HG03103 (cell line): ENCODE measurements around the gene FRY.

ENCODE experiments used
- ATAC-seq: cut with Tn5 transposase; IDR thresholded peaks from one replicate; pipeline ENCODE4 v1.9.1; 2021; ENCODE audit warnings: low read depth; ENCODE audit not compliant: unreplicated experiment

FRY gene

DNA sequence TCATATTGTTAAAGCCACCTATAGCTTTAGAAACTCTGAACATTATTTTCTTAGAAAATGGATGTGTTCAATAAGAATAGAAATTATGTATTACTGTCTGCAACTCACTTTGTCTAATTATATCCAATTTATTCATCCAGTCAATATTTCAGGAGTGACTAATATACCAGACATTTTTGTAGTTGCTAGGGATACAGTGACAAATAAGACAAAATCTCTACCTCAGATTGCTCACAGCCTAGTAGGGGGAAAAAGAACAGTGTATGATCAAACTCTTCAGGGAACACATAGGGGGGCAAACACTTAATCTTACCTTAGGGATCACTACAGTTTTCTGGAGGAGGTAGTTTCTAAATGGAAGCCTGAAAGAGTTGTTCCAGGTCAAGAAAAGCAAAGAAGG is 292.3 kb downstream of the FRY start:
- no peak for ATAC-seq

DNA sequence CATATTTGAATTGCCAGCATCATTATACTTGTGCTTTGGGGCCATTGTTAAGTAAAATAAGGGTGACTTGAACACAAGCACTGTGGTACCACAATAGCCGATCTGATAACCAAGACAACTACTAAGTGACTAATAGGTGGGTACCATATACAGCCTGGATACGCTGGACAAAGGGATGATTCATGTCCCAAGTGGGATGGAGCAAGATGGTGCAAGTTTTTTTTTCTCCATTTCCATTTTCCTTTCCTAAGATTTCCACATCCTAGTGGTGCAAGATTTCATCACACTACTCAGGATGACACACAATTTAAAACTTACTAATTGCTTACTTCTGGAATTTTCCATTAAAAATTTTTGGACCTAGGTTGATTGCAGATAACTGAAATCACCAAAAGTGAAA is 298.9 kb downstream of the FRY start:
- no peak for ATAC-seq

DNA sequence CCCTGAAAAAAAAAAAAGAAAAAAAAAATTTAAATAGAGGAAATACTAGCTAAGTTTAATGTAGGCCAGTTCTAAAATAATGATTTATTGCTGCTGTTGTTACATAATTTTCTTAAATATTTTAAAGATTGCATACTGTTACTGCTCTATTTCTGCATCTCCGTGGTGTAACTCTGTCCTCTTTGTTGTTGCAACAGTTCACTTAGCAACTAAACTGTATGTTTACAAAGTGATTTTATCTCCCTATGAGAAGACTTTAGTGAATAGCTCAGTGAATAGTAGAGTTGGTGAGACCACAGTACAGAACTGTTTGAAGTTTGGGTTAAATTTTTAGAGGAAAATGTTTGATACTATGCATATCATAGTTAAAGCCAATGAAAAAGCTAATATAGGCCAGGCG is 303.1 kb downstream of the FRY start:
- ATAC-seq, result no peak

DNA sequence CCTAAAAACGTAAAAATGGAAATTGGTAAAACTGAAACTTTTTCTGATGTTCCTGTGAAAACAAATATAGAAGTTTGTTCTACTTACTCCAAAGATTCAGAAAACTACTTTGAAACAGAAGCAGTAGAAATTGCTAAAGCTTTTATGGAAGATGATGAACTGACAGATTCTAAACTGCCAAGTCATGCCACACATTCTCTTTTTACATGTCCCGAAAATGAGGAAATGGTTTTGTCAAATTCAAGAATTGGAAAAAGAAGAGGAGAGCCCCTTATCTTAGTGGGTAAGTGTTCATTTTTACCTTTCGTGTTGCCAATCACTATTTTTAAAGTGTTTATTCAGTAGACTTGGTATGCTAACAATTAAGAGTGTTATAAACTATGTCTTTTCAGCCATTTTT is 309.3 kb downstream of the FRY start:
- no peak for ATAC-seq

DNA sequence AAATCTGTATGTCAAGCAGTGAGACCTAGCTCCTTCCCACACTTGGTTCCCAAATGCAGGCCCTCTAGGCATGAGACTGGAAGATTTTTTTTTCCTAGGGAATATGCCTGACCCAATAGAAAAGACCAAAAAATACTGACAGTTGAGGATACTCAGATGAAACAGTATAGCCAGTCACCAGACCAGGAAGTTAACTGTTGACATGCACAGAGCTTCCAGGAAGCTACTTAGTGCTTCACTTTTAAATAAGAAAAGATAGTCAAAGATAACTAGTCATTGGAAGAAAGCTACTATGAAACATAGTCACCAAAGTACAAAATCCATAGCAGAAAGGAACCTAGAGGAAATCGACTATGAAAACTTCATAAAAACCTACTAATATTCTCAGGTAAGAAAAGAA is 316.1 kb downstream of the FRY start:
- no peak for ATAC-seq
